ENCODE results near the gene BTBD9.

GRCh38 chr6:38339914-38340313 lies 299.8 kb downstream of the BTBD9 start:
- no peak for TF ChIP-seq CTCF (IDR thresholded peaks at IDR 0.05)
- TF ChIP-seq POLR2A (IDR thresholded peaks at IDR 0.05): no peak
